ENCODE results near the gene SDHAF1. TPM values are rescaled to one million over a fixed set of nuclear protein-coding genes. Genes with fewer than 3 reads are reported as not detected.

The SDHAF1 gene
- total and polyA plus RNA-seq, 11 donors = 9.7 to 41.8 (median 11.4) TPM

DNA sequence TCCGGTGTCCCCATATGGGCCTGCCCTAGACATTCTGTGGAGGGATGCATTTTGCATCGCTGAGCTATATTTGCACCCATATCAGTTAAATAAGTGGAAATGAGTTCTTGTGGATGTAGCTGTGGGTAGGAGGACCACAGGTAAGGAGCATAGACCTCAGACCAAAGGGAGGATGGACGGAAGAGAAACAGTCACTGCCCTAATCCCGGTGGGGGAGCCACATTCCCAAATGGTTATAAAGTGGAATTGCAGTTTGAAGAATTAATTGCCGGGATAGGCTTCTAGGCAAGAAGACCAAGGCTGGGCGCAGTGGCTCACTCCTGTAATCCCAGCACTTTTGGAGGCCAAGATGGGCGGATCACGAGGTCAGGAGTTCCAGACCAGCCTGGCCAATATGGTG, 1.8 kb downstream of the SDHAF1 start:
- H3K4me3 ChIP-seq = peak overlapping the region in 5 of 12 donors; percentile 67 to 92 (median 83)
- intact Hi-C loops (cut with DNase I) = loop anchor here in 5 of 10 donors (5.0 to 10.0 kb wide), 4 partner anchors 56 to 171 kb away; partner anchors contain the start of genes OVOL3 (in 3 of the 5), POLR2I (in 3 of the 5), THAP8 (in 2 of the 5) and WDR62 (in 2 of the 5)
- H3K27ac ChIP-seq = peak overlapping the region in 1 of 12 donors; percentile 88

GRCh38 chr19:36001605-36002004, 6.6 kb downstream of the SDHAF1 start:
- Histone ChIP-seq H3K27ac (no peak overlapping the region), H3K4me3 (no peak overlapping the region), H3K9me3 (no peaks in the 10 kb centered on the region), H3K27me3 (no peaks in the 10 kb centered on the region), H3K4me1 (peaks cover 0 to 24% (median 6%) of the 10 kb centered on the region in 12 donors), H3K36me3 (peaks cover 0 to 31% (median 12%) of the 10 kb centered on the region in 9 donors)
- no peak for ATAC-seq
- intact Hi-C loops (cut with DNase I) = no loop called here
- 98 to 100% (median 99%) methylated on average over 3 of the region's 3 CpGs for WGBS, 4 donors
- no peak for DNase-seq
- TF ChIP-seq CTCF (IDR thresholded peaks at IDR 0.05) (no peak), POLR2A (IDR thresholded peaks at IDR 0.05) (no peak)

More for the DNA sequence above, 1.8 kb downstream of the SDHAF1 start:
- 90 to 95% (median 93%) methylated on average over 8 of the region's 8 CpGs for WGBS, 4 donors
- Histone ChIP-seq H3K9me3 (no peaks in the 10 kb centered on the region), H3K27me3 (no peaks in the 10 kb centered on the region), H3K4me1 (peaks cover 4 to 43% (median 25%) of the 10 kb centered on the region in 12 donors), H3K36me3 (peaks cover 0 to 26% (median 12%) of the 10 kb centered on the region in 9 donors)
- no peak for DNase-seq
- no peak for ATAC-seq
- TF ChIP-seq CTCF (IDR thresholded peaks at IDR 0.05) (no peak), POLR2A (IDR thresholded peaks at IDR 0.05) (no peak)

DNA sequence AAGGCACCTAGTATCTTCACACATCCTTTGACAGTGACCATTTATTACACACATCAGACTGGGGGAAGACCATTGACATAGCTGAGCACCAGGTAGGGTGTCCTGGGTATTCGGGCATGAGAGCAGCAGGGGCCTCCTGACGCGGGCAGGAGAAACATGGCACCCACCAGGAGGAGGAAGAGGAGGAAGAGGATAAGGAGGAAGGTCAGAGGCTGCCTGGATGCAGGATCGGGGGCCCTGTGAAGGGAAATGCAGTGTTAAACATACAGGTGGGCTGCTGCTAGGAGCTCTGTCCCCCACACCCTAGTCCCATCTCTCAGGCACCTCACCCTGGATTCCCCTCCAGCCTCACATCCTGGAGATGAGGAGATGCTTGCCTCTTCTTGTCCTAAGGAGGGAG, 8.3 kb downstream of the SDHAF1 start:
- TF ChIP-seq POLR2A (IDR thresholded peaks at IDR 0.05) = no peak
- TF ChIP-seq CTCF (IDR thresholded peaks at IDR 0.05) = no peak
- Histone ChIP-seq H3K9me3 (no peaks in the 10 kb centered on the region), H3K36me3 (peaks cover 0 to 20% (median 10%) of the 10 kb centered on the region in 9 donors), H3K27me3 (no peaks in the 10 kb centered on the region), H3K4me1 (peaks cover 0 to 16% (median 4%) of the 10 kb centered on the region in 12 donors), H3K4me3 (no peak overlapping the region), H3K27ac (no peak overlapping the region)
- 92 to 95% (median 94%) methylated on average over 4 of the region's 4 CpGs for WGBS, 4 donors
- DNase-seq (no peak), ATAC-seq (no peak)
- intact Hi-C loops (cut with DNase I) = no loop called here

- ATAC-seq = no peak
- intact Hi-C loops (cut with DNase I) = no loop called here
- 88 to 91% (median 90%) methylated on average over 5 of the region's 5 CpGs for WGBS, 4 donors
- Histone ChIP-seq H3K27ac (no peak overlapping the region), H3K4me3 (no peak overlapping the region), H3K36me3 (peaks cover 0 to 7% (median 0%) of the 10 kb centered on the region in 9 donors), H3K27me3 (no peaks in the 10 kb centered on the region), H3K9me3 (no peaks in the 10 kb centered on the region), H3K4me1 (peaks cover 0 to 14% (median 5%) of the 10 kb centered on the region in 12 donors)
- no peak for TF ChIP-seq CTCF (IDR thresholded peaks at IDR 0.05)
- TF ChIP-seq POLR2A (IDR thresholded peaks at IDR 0.05) = no peak
- no peak for DNase-seq
These were observed 12.0 kb downstream of the SDHAF1 start for GRCh38 chr19:36006955-36007354.

All from heart left ventricle (tissue), 16 donors.